Type B pancreatic cell (in vitro differentiated cells): ENCODE data around the gene ATG7. TPM values are rescaled to one million over a fixed set of nuclear protein-coding genes. Genes with fewer than 3 reads are reported as not detected.
"Not testable (repeated sequence)": the region's sequence is repeated elsewhere in the genome, so short reads cannot be mapped to it uniquely, and the experiment has no call there.

Source experiments
- DNase-seq: peaks from one replicate; pipeline ENCODE4 v3.0.0; 2021; ENCODE audit warnings: mixed read lengths; ENCODE audit not compliant: unreplicated experiment; ENCODE audit errors: extremely low spot score
- H3K27ac Mint-ChIP-seq: 2 replicates; pipeline ENCODE4 v1.8.0; 2021; ENCODE audit warnings: mild to moderate bottlenecking, mixed read lengths
- H3K27me3 Mint-ChIP-seq: 2 replicates; pipeline ENCODE4 v1.8.0; 2021; ENCODE audit warnings: mixed read lengths
- H3K36me3 Mint-ChIP-seq: 2 replicates; pipeline ENCODE4 v1.8.0; 2021; ENCODE audit warnings: mixed read lengths
- H3K4me1 Mint-ChIP-seq: one replicate; pipeline ENCODE4 v1.8.0; 2021; ENCODE audit warnings: mixed read lengths; ENCODE audit not compliant: unreplicated experiment
- H3K4me3 Mint-ChIP-seq: 2 replicates; pipeline ENCODE4 v1.8.0; 2021; ENCODE audit warnings: mild to moderate bottlenecking, mixed read lengths
- H3K9me3 Mint-ChIP-seq: 2 replicates; pipeline ENCODE4 v1.8.0; 2021; ENCODE audit warnings: mixed read lengths
- total RNA-seq: library from RNA; stranded (reverse); gene quantifications from 2 replicates; pipeline ENCODE4 v1.2.1, GENCODE V29; 2021; ENCODE audit warnings: low replicate concordance
- TF ChIP-seq, protein P1 (sequence below): fragments of 200-600 bp; sonication (generic); conservative IDR thresholded peaks from 2 replicates; pipeline ENCODE4 v1.5.0; 2021; ENCODE audit warnings: antibody characterized with exemption, mild to moderate bottlenecking

Gene ATG7
- total RNA-seq, 1 donor from 2014 or later: 32.4 TPM

DNA sequence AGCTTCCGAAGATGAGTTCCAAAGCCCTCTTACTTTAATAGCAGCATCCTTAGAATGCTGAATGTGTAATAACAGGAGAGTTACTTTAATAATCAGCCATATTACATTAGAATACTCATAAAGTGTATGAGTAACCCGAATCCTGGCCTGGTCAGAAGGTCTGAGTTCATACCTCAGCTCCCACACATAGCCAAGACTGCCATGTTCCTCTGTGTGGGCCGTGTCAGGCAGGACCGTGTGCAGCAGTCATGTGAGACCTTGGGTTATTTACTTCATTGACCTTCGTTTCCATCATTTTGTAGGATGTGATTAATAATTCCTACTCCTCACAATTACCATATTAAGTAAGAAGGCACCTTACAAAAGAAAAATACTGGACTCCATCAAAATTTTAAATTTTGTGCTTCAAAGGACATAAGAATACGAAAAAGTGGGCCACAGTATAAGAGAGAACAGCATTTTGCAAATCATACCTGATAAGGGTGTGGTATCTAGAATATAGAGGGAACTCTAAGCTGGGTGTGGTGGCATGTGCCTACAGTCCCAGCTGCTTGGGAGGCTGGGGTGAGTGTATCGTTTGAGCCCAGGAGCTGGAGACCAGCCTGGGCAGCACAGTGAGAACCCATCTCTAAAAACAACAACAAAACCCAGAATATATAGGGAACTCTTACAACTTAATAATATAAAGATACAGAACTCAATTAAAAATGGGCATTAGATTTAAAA lies 163.4 kb downstream of the ATG7 start:
- Mint-ChIP-seq H3K27ac (no peak overlapping the region), H3K4me1 (peaks cover 21% of the 10 kb centered on the region), H3K4me3 (no peak overlapping the region), H3K36me3 (peaks cover 8% of the 10 kb centered on the region), H3K9me3 (no peaks in the 10 kb centered on the region), H3K27me3 (no peaks in the 10 kb centered on the region)
- no peak for DNase-seq
- TF ChIP-seq, protein P1, sequence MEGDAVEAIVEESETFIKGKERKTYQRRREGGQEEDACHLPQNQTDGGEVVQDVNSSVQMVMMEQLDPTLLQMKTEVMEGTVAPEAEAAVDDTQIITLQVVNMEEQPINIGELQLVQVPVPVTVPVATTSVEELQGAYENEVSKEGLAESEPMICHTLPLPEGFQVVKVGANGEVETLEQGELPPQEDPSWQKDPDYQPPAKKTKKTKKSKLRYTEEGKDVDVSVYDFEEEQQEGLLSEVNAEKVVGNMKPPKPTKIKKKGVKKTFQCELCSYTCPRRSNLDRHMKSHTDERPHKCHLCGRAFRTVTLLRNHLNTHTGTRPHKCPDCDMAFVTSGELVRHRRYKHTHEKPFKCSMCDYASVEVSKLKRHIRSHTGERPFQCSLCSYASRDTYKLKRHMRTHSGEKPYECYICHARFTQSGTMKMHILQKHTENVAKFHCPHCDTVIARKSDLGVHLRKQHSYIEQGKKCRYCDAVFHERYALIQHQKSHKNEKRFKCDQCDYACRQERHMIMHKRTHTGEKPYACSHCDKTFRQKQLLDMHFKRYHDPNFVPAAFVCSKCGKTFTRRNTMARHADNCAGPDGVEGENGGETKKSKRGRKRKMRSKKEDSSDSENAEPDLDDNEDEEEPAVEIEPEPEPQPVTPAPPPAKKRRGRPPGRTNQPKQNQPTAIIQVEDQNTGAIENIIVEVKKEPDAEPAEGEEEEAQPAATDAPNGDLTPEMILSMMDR: no peak

GRCh38 chr3:11436775-11437174 lies 164.6 kb downstream of the ATG7 start:
- Mint-ChIP-seq H3K27ac (no peak overlapping the region), H3K36me3 (peaks cover 7% of the 10 kb centered on the region), H3K4me1 (peaks cover 18% of the 10 kb centered on the region)

DNA sequence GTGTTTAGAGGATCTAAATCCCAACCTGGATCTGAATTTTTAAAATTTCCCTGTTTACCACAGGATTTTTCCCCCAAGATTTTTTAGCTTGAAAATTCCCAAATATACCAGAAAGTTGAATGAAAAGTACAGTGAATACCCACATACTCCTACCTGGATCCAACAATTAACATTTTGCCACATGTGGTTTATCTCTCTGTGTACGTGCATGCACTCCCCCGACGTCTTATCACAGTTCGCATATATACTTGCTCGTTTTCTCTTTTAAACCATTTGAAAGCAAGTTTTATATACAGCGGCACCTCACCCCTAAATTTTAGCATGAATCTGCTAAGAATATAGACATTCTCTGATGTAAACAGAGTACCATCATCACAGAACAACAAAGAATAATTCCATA lies 165.3 kb downstream of the ATG7 start:
- Mint-ChIP-seq H3K27me3 (no peaks in the 10 kb centered on the region), H3K4me3 (no peak overlapping the region), H3K27ac (no peak overlapping the region), H3K36me3 (peaks cover 4% of the 10 kb centered on the region), H3K4me1 (peaks cover 14% of the 10 kb centered on the region), H3K9me3 (no peaks in the 10 kb centered on the region)
- TF ChIP-seq, protein P1: no peak
- DNase-seq: no peak

More at GRCh38 chr3:11436775-11437174, 164.6 kb downstream of the ATG7 start:
- TF ChIP-seq, protein P1: no peak
- Mint-ChIP-seq H3K4me3 (no peak overlapping the region), H3K9me3 (no peaks in the 10 kb centered on the region), H3K27me3 (no peaks in the 10 kb centered on the region)
- DNase-seq: no peak

- no peaks in the 10 kb centered on the region for H3K27me3 Mint-ChIP-seq
- no peak overlapping the region for H3K27ac Mint-ChIP-seq
- TF ChIP-seq, protein P1: no peak
- peaks cover 8% of the 10 kb centered on the region for H3K36me3 Mint-ChIP-seq
- no peaks in the 10 kb centered on the region for H3K9me3 Mint-ChIP-seq
- DNase-seq: no peak
- H3K4me3 Mint-ChIP-seq: no peak overlapping the region
- peaks cover 10% of the 10 kb centered on the region for H3K4me1 Mint-ChIP-seq
These were observed 166.4 kb downstream of the ATG7 start for GRCh38 chr3:11438646-11439045.

DNA sequence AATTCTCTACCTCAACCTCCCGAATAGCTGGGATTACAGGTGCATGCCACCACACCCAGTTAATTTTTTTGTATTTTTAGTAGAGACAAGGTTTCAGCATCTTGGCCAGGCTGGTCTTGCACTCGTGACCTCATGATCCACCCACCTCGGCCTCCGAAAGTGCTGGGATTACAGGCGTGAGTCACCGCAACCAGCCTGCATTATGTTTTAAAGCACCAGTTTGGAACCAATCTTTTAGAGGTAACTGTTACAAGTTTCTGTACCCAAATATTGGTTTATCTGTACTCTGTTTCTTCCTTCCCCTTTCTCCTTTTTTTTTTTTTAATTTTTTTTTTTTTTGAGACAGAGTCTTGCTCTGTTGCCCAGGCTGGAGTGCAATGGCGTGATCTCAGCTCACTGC lies 169.1 kb downstream of the ATG7 start:
- H3K4me1 Mint-ChIP-seq, H3K9me3 Mint-ChIP-seq, DNase-seq: not testable (repeated sequence)

DNA sequence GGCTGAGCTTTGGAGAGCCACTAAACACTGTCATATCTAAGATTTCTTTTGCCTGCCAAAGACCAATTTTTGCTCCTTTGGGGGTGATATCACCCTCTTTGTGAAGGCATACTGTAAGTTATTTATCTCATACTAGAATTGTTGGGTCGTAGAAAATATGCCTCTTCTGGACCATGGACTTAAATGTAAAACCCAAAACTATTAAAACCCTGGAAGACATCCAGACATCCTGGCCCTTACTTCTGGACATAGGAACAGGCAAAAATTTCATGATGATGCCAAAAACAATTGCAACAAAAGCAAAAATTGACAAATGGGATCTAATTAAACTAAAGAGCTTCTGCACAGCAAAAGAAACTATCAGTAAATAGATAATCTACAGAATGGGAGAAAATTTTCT lies 172.2 kb downstream of the ATG7 start:
- H3K27ac Mint-ChIP-seq: no peak overlapping the region
- H3K36me3 Mint-ChIP-seq: peaks cover 20% of the 10 kb centered on the region
- no peaks in the 10 kb centered on the region for H3K27me3 Mint-ChIP-seq
- H3K4me3 Mint-ChIP-seq: no peak overlapping the region
- TF ChIP-seq, protein P1: no peak
- H3K4me1 Mint-ChIP-seq: peaks cover 21% of the 10 kb centered on the region
- DNase-seq: no peak
- no peaks in the 10 kb centered on the region for H3K9me3 Mint-ChIP-seq

More for the DNA sequence above, 169.1 kb downstream of the ATG7 start:
- H3K36me3 Mint-ChIP-seq: peaks cover 14% of the 10 kb centered on the region
- not testable (repeated sequence) for H3K4me3 Mint-ChIP-seq, H3K27ac Mint-ChIP-seq, H3K27me3 Mint-ChIP-seq

- not testable (repeated sequence) for H3K9me3 Mint-ChIP-seq
- H3K36me3 Mint-ChIP-seq: peaks cover 18% of the 10 kb centered on the region
These were observed 173.0 kb downstream of the ATG7 start for GRCh38 chr3:11445193-11445592.

More at GRCh38 chr3:11445193-11445592, 173.0 kb downstream of the ATG7 start:
- H3K27me3 Mint-ChIP-seq, H3K27ac Mint-ChIP-seq, H3K4me3 Mint-ChIP-seq, DNase-seq: not testable (repeated sequence)
- peaks cover 21% of the 10 kb centered on the region for H3K4me1 Mint-ChIP-seq
